Upper lobe of left lung (tissue), 6 donors: ENCODE measurements around the gene SRA1. TPM values are rescaled to one million over a fixed set of nuclear protein-coding genes. Genes with fewer than 3 reads are reported as not detected.
A peak's percentile ranks its signal among the peaks of the same experiment; 100 is the strongest.

Source experiments
- ATAC-seq, 2 donors: fragments of 200-7000 bp; cut with Tn5 transposase; one replicate each; pipeline ENCODE4 v1.9.1; 2022; ENCODE audit warnings: mild to moderate bottlenecking in 2 of 2, moderate library complexity in 2 of 2; ENCODE audit not compliant: low FRiP score in 2 of 2
- DNase-seq, 2 donors: peaks; one replicate each; pipeline ENCODE4 v3.0.0-alpha.2; 2019 to 2020
- H3K27ac ChIP-seq, 4 donors: fragments of 200-600 bp; sonication (generic); one replicate each; pipeline ENCODE4 v1.5.1; 2016 to 2019
- H3K27me3 ChIP-seq, 4 donors: fragments of 200-600 bp; sonication (generic); one replicate each; pipeline ENCODE4 v1.5.1; 2017 to 2019
- H3K36me3 ChIP-seq, 4 donors: fragments of 200-600 bp; sonication (generic); one replicate each; pipeline ENCODE4 v1.5.1; 2016 to 2019
- H3K4me1 ChIP-seq, 4 donors: fragments of 200-600 bp; sonication (generic); one replicate each; pipeline ENCODE4 v1.5.1; 2018 to 2019
- H3K4me3 ChIP-seq, 4 donors: fragments of 200-600 bp; sonication (generic); one replicate each; pipeline ENCODE4 v1.5.1; 2017 to 2019; ENCODE audit warnings: mild to moderate bottlenecking in 2 of 4, moderate library complexity in 1 of 4
- H3K9me3 ChIP-seq, 4 donors: fragments of 200-600 bp; sonication (generic); one replicate each; pipeline ENCODE4 v1.5.1; 2018 to 2019
- CTCF ChIP-seq, 6 experiments: fragments of 450-650 bp in 4 of 6; fragments of 200-600 bp in 2 of 6; sonication (generic) in 2 of 6; IDR thresholded peaks; one replicate each; pipeline ENCODE4 v1.5.1; 2016 to 2019; ENCODE audit warnings: antibody characterized with exemption in 6 of 6
- EP300 ChIP-seq, 4 donors: sonication (generic); formaldehyde crosslinking; IDR thresholded peaks; one replicate each; pipeline ENCODE4 v1.5.1; 2017; ENCODE audit warnings: antibody characterized with exemption in 4 of 4, control low read depth in 2 of 4
- POLR2A ChIP-seq, 4 donors: fragments of 450-650 bp; IDR thresholded peaks; one replicate each; pipeline ENCODE4 v1.5.1; 2016 to 2017; ENCODE audit warnings: antibody characterized with exemption in 4 of 4, mild to moderate bottlenecking in 2 of 4
- POLR2AphosphoS5 ChIP-seq, 2 donors: sonication (generic); formaldehyde crosslinking; IDR thresholded peaks; one replicate each; pipeline ENCODE4 v1.5.1; 2017; ENCODE audit warnings: antibody characterized with exemption in 2 of 2
- WGBS, 2 donors: methylation state at CpG; one replicate each; pipeline ENCODE4 v1.1.5; 2017 to 2018; 5-methylcytosine and 5-hydroxymethylcytosine counted together
- total RNA-seq, 6 donors: library from RNA; depleted of rRNA in 4 of 6; stranded (reverse); fragments of >200 nt in 4 of 6; gene quantifications; one replicate each; pipeline versions ENCODE4 v1.1.0 to v1.2.1, GENCODE V29; 2016 to 2021
- donor health status: DM: no; HTN: no; CAD: no; lungs with moderate emphysema.
- donor health status: DM: no; HTN: yes; CAD: no; lungs with severe emphysema.

Gene SRA1
- total RNA-seq, 6 donors from 2014 or later = 23.1 to 31.6 (median 29.6) TPM

GRCh38 chr5:140560227-140560626, 3.0 kb upstream of the SRA1 start:
- Histone ChIP-seq H3K4me3 (no peak overlapping the region), H3K27me3 (no peaks in the 10 kb centered on the region), H3K4me1 (peaks cover 30 to 43% (median 37%) of the 10 kb centered on the region in 4 donors), H3K27ac (no peak overlapping the region), H3K36me3 (peaks cover 0 to 13% (median 1%) of the 10 kb centered on the region in 4 donors), H3K9me3 (no peaks in the 10 kb centered on the region)
- 92 to 100% methylated on average over 3 to 10 of the region's 10 CpGs for WGBS, 2 donors
- no peak for ATAC-seq
- TF ChIP-seq POLR2A (IDR thresholded peaks at IDR 0.05) (no peak), EP300 (IDR thresholded peaks at IDR 0.05) (no peak), POLR2AphosphoS5 (IDR thresholded peaks at IDR 0.05) (no peak), CTCF (IDR thresholded peaks at IDR 0.05) (no peak)
- no peak for DNase-seq

- no peak for ATAC-seq
- Histone ChIP-seq H3K9me3 (no peaks in the 10 kb centered on the region), H3K4me1 (peaks cover 28 to 46% (median 39%) of the 10 kb centered on the region in 4 donors), H3K36me3 (peaks cover 0 to 16% (median 1%) of the 10 kb centered on the region in 4 donors), H3K4me3 (no peak overlapping the region), H3K27me3 (no peaks in the 10 kb centered on the region), H3K27ac (peak overlapping the region in 1 of 4 donors; percentile 91)
- DNase-seq = peak in 1 of 2 donors; percentile 68
- TF ChIP-seq POLR2A (IDR thresholded peaks at IDR 0.05) = no peak
- no peak for TF ChIP-seq CTCF (IDR thresholded peaks at IDR 0.05)
- no peak for TF ChIP-seq POLR2AphosphoS5 (IDR thresholded peaks at IDR 0.05)
- TF ChIP-seq EP300 (IDR thresholded peaks at IDR 0.05) = no peak
- 97 to 98% methylated on average over 4 to 9 of the region's 9 CpGs for WGBS, 2 donors
These were observed 1.3 kb upstream of the SRA1 start for GRCh38 chr5:140558542-140558941.

- WGBS, 2 donors = 82 to 90% methylated on average over 3 of the region's 3 CpGs
- H3K4me1 ChIP-seq = peaks cover 22 to 45% (median 35%) of the 10 kb centered on the region in 4 donors
- no peak for ATAC-seq
- TF ChIP-seq POLR2AphosphoS5 (IDR thresholded peaks at IDR 0.05) (no peak), EP300 (IDR thresholded peaks at IDR 0.05) (no peak), CTCF (IDR thresholded peaks at IDR 0.05) (no peak), POLR2A (IDR thresholded peaks at IDR 0.05) (no peak)
- H3K27me3 ChIP-seq = no peaks in the 10 kb centered on the region
- no peak for DNase-seq
- no peaks in the 10 kb centered on the region for H3K9me3 ChIP-seq
- peaks cover 0 to 19% (median 1%) of the 10 kb centered on the region in 4 donors for H3K36me3 ChIP-seq
- peak overlapping the region; percentile 91 to 95 (median 93) for H3K27ac ChIP-seq
- H3K4me3 ChIP-seq = peak overlapping the region in 2 of 4 donors; percentile 66 to 76
These were observed 692 bp upstream of the SRA1 start for GRCh38 chr5:140557965-140558364.

- H3K27me3 ChIP-seq = no peaks in the 10 kb centered on the region
- ATAC-seq (peak in 1 of 2 donors; percentile 23), DNase-seq (no peak)
- peak overlapping the region; percentile 52 to 76 (median 65) for H3K4me3 ChIP-seq
- H3K9me3 ChIP-seq = no peaks in the 10 kb centered on the region
- TF ChIP-seq POLR2AphosphoS5 (IDR thresholded peaks at IDR 0.05) = no peak
- peaks cover 6 to 24% (median 11%) of the 10 kb centered on the region in 4 donors for H3K36me3 ChIP-seq
- peaks cover 17 to 39% (median 30%) of the 10 kb centered on the region in 4 donors for H3K4me1 ChIP-seq
- peak overlapping the region; percentile 91 to 95 (median 93) for H3K27ac ChIP-seq
- 2 to 3% methylated on average over 6 of the region's 6 CpGs for WGBS, 2 donors
These were observed 835 bp downstream of the SRA1 start for GRCh38 chr5:140556438-140556837.

- Histone ChIP-seq H3K9me3 (no peaks in the 10 kb centered on the region), H3K4me3 (peak overlapping the region in 3 of 4 donors; percentile 64 to 76 (median 66)), H3K27me3 (no peaks in the 10 kb centered on the region), H3K4me1 (peaks cover 17 to 39% (median 30%) of the 10 kb centered on the region in 4 donors), H3K27ac (peak overlapping the region in 3 of 4 donors; percentile 20 to 91 (median 46)), H3K36me3 (peaks cover 7 to 24% (median 15%) of the 10 kb centered on the region in 4 donors)
- ATAC-seq (no peak), DNase-seq (no peak)
- WGBS, 2 donors = 74 to 77% methylated on average over 1 of the region's 1 CpG
- TF ChIP-seq CTCF (IDR thresholded peaks at IDR 0.05) = no peak
- no peak for TF ChIP-seq EP300 (IDR thresholded peaks at IDR 0.05)
These were observed 1.4 kb downstream of the SRA1 start for GRCh38 chr5:140555747-140556312.
